Measurements from ENCODE around the gene RPS6KB1. TPM values are rescaled to one million over a fixed set of nuclear protein-coding genes. Genes with fewer than 3 reads are reported as not detected.
A peak's percentile ranks its signal among the peaks of the same experiment; 100 is the strongest.

Gene RPS6KB1
- total and polyA plus RNA-seq, 9 of the 15 experiments (the other 6 are each of a cell fraction or from before 2014, with no cell fraction given): 8.8 to 60.7 (median 35.1) TPM

GRCh38 chr17:59892924-59893675 is at the start of gene RPS6KB1, which contains the start of gene TUBD1 (continued):
- TF ChIP-seq, protein P1, sequence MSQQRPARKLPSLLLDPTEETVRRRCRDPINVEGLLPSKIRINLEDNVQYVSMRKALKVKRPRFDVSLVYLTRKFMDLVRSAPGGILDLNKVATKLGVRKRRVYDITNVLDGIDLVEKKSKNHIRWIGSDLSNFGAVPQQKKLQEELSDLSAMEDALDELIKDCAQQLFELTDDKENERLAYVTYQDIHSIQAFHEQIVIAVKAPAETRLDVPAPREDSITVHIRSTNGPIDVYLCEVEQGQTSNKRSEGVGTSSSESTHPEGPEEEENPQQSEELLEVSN (IDR thresholded peaks at IDR 0.05; ENCODE audit: borderline replicate concordance in 1 of 2, extremely low read depth in 1 of 2, insufficient read depth in 1 of 2, insufficient read length in 1 of 2, low read depth in 1 of 2, low read length in 1 of 2, poor library complexity in 1 of 2, severe bottlenecking in 1 of 2): peak in 1 of 2 experiments; percentile 76
- peak; percentile 85 for TF ChIP-seq ATF7 (IDR thresholded peaks at IDR 0.05)
- TF ChIP-seq SMAD1 (IDR thresholded peaks at IDR 0.05; ENCODE audit: low read depth, low read length, partially characterized antibody): peak; percentile 65
- TF ChIP-seq NFXL1 (CRISPR knock-in tag; IDR thresholded peaks at IDR 0.05): no peak
- TF ChIP-seq TEAD1 (CRISPR knock-in tag; IDR thresholded peaks at IDR 0.05): peak in 1 of 2 experiments; percentile 79; a peak in 2 of 4 replicates
- TF ChIP-seq, protein P2, sequence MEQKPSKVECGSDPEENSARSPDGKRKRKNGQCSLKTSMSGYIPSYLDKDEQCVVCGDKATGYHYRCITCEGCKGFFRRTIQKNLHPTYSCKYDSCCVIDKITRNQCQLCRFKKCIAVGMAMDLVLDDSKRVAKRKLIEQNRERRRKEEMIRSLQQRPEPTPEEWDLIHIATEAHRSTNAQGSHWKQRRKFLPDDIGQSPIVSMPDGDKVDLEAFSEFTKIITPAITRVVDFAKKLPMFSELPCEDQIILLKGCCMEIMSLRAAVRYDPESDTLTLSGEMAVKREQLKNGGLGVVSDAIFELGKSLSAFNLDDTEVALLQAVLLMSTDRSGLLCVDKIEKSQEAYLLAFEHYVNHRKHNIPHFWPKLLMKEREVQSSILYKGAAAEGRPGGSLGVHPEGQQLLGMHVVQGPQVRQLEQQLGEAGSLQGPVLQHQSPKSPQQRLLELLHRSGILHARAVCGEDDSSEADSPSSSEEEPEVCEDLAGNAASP (IDR thresholded peaks at IDR 0.05): no peak
- TF ChIP-seq RAD21 (CRISPR knock-in tag; conservative IDR thresholded peaks at IDR 0.05 in 1 of 2, IDR thresholded peaks at IDR 0.05 in 1 of 2): no peak
- peak; percentile 80 for TF ChIP-seq POLR2H (tag; IDR thresholded peaks at IDR 0.05; ENCODE audit: low read depth)
- TF ChIP-seq CCAR2 (IDR thresholded peaks at IDR 0.05; ENCODE audit: low read depth, low read length): no peak
- no peak for TF ChIP-seq ZNF717 (CRISPR knock-in tag; IDR thresholded peaks at IDR 0.05)
- TF ChIP-seq ZC3H11A (IDR thresholded peaks at IDR 0.05; ENCODE audit: low read depth, low read length): no peak
- TF ChIP-seq SREBF1 (IDR thresholded peaks at IDR 0.05; ENCODE audit: borderline replicate concordance, low read depth, low read length): no peak
- TF ChIP-seq FOXA3 (CRISPR knock-in tag; conservative IDR thresholded peaks at IDR 0.05 in 1 of 2, IDR thresholded peaks at IDR 0.05 in 1 of 2): 0 out of 4 replicates have a peak, but pooled peaks of 1 of the 2 experiments have one; percentile 72
- no peak for TF ChIP-seq RAD51 (IDR thresholded peaks at IDR 0.05; ENCODE audit: borderline replicate concordance, low read depth)
- TF ChIP-seq RB1 (IDR thresholded peaks at IDR 0.05; ENCODE audit: low read depth): peak; percentile 59
- TF ChIP-seq BRD9 (IDR thresholded peaks at IDR 0.05; ENCODE audit: low read depth, partially characterized antibody): no peak
- TF ChIP-seq, protein P3, sequence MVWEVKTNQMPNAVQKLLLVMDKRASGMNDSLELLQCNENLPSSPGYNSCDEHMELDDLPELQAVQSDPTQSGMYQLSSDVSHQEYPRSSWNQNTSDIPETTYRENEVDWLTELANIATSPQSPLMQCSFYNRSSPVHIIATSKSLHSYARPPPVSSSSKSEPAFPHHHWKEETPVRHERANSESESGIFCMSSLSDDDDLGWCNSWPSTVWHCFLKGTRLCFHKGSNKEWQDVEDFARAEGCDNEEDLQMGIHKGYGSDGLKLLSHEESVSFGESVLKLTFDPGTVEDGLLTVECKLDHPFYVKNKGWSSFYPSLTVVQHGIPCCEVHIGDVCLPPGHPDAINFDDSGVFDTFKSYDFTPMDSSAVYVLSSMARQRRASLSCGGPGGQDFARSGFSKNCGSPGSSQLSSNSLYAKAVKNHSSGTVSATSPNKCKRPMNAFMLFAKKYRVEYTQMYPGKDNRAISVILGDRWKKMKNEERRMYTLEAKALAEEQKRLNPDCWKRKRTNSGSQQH (CRISPR knock-in tag; IDR thresholded peaks at IDR 0.05): peak; percentile 68; the same call in 1 of the 2 replicates
- TF ChIP-seq ZNF778 (CRISPR knock-in tag; IDR thresholded peaks at IDR 0.05): no peak
- TF ChIP-seq, protein P4, sequence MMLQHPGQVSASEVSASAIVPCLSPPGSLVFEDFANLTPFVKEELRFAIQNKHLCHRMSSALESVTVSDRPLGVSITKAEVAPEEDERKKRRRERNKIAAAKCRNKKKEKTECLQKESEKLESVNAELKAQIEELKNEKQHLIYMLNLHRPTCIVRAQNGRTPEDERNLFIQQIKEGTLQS (IDR thresholded peaks at IDR 0.05): no peak
- TF ChIP-seq, protein P4 (CRISPR knock-in tag; conservative IDR thresholded peaks at IDR 0.05): no peak
- TF ChIP-seq LARP7 (IDR thresholded peaks at IDR 0.05): no peak
- no peak for TF ChIP-seq SNIP1 (IDR thresholded peaks at IDR 0.05; ENCODE audit: low read depth)
